Muscle layer of duodenum (tissue), 2 donors: ENCODE measurements around the gene PRRT4.
A peak's percentile ranks its signal among the peaks of the same experiment; 100 is the strongest.

ENCODE experiments used
- H3K27ac ChIP-seq: one replicate; pipeline ENCODE4 v1.7.0; 2013; ENCODE audit warnings: mild to moderate bottlenecking, low read length
- H3K27me3 ChIP-seq: one replicate; pipeline ENCODE4 v1.7.0; 2013; ENCODE audit warnings: low read depth, mild to moderate bottlenecking, control low read depth, low read length
- H3K36me3 ChIP-seq, 2 donors: one replicate each; pipeline ENCODE4 v1.7.0; 2013; ENCODE audit warnings: low read length in 2 of 2, control low read depth in 1 of 2, mild to moderate bottlenecking in 1 of 2; ENCODE audit not compliant: insufficient read depth in 2 of 2, control insufficient read depth in 1 of 2
- H3K4me1 ChIP-seq, 2 donors: one replicate each; pipeline ENCODE4 v1.7.0; 2013; ENCODE audit warnings: low read length in 2 of 2, mild to moderate bottlenecking in 2 of 2, control low read depth in 1 of 2, moderate library complexity in 1 of 2; ENCODE audit not compliant: insufficient read depth in 2 of 2, control insufficient read depth in 1 of 2
- H3K4me3 ChIP-seq, 2 donors: one replicate each; pipeline ENCODE4 v1.7.0; 2013; ENCODE audit warnings: low read length in 2 of 2, low read depth in 1 of 2, mild to moderate bottlenecking in 1 of 2
- H3K9me3 ChIP-seq, 2 donors: one replicate each; pipeline ENCODE4 v1.7.0; 2013; ENCODE audit warnings: low read length in 2 of 2, control low read depth in 1 of 2, mild to moderate bottlenecking in 1 of 2; ENCODE audit not compliant: control insufficient read depth in 1 of 2
- donor health status: healthy.

The PRRT4 gene

DNA sequence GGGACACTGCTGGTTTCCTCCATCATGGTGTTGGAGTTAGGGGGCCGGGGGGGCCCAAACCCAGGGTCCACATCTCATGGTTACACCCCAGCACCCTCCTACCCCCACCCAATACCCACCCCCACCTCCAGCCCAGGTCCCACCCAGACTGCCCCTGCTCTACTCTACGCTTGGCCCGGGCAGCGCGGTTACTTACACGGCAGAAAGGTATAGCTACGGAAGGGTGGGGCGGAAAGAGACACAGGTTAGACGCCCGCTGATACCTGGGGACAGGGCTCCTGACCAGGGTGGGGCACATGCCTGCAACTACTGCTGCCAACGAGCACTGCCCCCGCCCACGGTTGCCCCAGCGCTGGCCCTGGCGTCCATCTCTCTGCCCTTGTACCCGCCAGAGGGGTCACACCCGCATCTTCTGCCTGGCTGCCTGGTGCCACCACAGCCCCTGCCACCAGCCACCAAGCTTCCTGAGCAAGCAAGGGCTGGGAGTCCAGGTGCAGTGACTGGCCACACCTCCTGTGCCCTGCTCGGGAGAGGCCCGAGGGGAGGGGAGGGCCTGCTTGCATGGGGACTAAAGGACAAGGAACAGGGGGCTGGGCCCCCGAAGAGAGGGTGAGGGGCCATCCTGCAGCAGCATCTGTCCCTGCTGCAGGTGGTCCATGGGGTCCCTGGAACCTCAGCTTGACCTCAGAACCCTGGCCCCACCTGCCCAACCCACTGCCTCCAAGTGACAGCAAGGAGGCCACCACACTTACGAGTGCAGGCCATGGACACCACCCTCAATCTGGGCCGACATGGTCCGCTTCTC, 32.2 kb upstream of the PRRT4 start:
- Histone ChIP-seq H3K9me3 (no peaks in the 10 kb centered on the region), H3K27ac (no peak overlapping the region), H3K36me3 (peaks cover 23 to 62% of the 10 kb centered on the region in 2 donors), H3K4me3 (no peak overlapping the region), H3K4me1 (no peaks in the 10 kb centered on the region), H3K27me3 (no peaks in the 10 kb centered on the region)

DNA sequence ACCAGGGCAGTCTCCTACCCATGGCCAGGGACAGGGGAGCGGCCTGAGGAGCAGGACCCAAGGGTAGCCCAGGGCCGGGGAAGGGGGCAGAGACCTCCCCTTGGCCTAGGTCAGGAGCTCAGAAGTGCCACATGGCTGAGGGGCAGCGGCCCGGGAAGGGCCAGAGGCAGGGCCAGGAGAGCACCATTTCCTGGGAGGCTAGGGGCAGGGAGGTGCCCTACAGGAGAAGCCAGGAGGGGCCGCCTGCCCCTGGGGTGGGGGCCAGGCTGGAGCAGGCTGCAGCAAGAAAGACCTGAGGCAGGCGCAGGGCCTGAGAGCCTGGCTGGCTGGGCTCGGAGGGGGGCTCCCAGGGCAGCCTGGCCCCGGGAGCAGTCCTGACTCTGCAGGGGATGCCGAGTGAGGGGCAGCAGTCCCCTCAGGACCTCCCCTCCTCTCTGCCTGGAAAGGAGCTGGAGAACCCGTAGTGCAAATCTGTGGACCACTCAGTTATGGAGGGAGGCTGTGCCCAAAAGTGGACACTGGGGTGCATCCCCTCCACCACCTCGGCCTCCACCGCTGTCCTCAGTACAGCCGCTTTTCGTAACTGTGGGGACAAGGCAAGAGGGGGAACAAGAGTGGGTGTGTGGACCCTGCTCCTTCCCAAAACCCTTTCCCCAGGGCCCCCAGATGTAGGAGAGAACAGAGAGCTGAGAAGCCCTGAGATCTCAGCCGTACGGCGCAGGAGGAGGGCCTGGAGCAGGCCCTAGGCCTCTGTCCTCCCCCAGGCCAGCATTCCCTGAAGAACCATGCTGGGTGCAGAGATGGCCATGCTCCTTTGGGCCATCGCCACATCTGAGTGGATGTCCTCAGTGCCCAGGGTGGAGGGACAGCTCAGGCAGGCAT, 31.2 kb upstream of the PRRT4 start:
- Histone ChIP-seq H3K36me3 (peaks cover 15 to 51% of the 10 kb centered on the region in 2 donors), H3K27me3 (no peaks in the 10 kb centered on the region), H3K27ac (no peak overlapping the region), H3K9me3 (no peaks in the 10 kb centered on the region), H3K4me1 (peaks cover 0 to 2% of the 10 kb centered on the region in 2 donors), H3K4me3 (no peak overlapping the region)

DNA sequence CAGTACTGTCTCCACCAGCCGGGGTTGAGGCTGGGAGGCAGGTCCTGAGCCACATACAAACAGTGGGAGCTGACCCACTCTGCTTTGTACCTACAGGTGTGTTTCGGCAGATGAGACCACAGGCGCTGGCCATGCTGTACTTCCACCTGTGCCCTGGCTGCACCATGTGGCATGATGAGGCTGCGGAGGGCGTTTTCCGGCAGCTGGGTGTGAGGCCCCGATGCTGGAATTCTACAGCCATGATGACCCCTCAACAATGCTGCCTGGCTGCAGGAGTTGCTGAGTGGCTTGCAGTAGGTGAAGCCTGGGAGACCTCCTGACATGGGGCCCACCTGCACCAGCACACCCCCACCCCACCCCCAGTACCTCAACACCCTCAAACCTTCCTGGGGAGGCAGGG, 30.3 kb upstream of the PRRT4 start:
- H3K9me3 ChIP-seq: no peaks in the 10 kb centered on the region
- H3K36me3 ChIP-seq: peaks cover 8 to 43% of the 10 kb centered on the region in 2 donors
- no peak overlapping the region for H3K27ac ChIP-seq
- no peak overlapping the region for H3K4me3 ChIP-seq
- H3K27me3 ChIP-seq: no peaks in the 10 kb centered on the region
- H3K4me1 ChIP-seq: peaks cover 0 to 5% of the 10 kb centered on the region in 2 donors

DNA sequence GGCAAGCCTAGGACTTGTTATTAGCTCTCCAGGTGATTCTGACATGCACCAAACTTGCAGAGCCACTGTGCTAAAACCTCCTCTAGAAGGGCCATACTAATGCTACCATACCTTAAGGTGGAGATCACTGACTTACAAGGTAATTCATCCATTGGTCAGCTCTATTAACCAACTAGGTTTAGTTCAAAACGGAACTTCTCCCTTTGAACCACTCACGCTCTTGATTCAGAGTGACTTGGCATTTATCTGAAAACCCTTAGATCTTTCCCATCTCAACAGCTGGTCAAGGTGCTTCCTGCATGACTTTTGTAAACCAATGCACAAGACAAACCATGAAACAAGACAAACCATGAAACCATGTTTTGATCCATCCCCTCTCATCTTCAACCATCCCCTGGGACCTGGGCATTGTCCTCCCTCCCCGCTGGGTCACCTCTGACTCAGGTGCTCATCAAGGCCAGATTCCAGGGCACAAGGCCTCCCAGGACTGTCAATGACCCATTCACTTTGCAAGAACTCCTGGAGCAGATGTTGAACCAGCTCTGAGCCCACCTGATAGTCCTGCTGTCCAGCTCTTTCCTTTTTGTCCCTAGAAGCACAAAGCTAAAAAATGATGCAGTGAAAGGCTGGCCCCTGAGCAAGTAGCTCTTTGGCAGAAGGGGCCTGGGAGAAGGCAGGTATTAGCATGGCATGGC, 29.5 kb upstream of the PRRT4 start:
- no peak overlapping the region for H3K4me3 ChIP-seq
- H3K27me3 ChIP-seq: no peaks in the 10 kb centered on the region
- no peak overlapping the region for H3K27ac ChIP-seq
- peaks cover 0 to 5% of the 10 kb centered on the region in 2 donors for H3K4me1 ChIP-seq
- peaks cover 2 to 35% of the 10 kb centered on the region in 2 donors for H3K36me3 ChIP-seq
- H3K9me3 ChIP-seq: no peaks in the 10 kb centered on the region

DNA sequence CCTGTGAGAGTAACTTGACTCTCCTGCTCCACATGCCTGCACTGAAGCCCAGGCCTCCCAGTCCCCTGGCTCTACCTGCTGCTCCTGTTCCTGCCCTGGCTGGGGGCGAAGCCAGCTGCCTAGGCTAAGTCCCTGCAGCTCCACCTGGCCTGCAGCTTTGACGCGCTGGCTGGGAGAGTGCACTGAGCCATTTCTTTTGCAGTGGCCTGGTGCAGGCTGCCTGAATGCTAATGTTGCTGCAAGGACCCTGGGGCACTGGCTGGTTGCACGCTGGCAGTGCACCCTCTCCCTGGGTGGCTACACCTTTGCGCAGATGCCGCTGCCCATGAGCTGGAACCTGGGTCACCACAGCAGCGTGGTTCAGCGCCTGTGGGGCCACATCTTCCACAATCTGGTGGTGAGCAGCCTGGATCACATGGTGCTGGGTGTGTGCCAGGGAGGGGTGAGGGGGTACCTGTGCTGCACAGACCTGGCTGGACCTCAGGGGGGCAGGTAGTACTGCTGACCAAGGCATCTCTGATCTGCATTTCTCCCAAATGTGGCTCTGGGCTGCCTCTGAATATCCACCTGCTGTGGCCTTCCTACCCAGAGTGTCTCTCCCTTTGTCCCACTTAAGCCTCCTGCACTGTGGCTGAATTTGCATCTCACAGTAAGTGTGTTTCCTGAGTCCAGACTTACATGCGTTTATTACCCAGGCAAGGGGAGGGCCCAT, 28.3 kb upstream of the PRRT4 start:
- Histone ChIP-seq H3K4me1 (peaks cover 0 to 5% of the 10 kb centered on the region in 2 donors), H3K27ac (no peak overlapping the region), H3K9me3 (no peaks in the 10 kb centered on the region), H3K4me3 (no peak overlapping the region), H3K27me3 (no peaks in the 10 kb centered on the region), H3K36me3 (peaks cover 0 to 22% of the 10 kb centered on the region in 2 donors)

DNA sequence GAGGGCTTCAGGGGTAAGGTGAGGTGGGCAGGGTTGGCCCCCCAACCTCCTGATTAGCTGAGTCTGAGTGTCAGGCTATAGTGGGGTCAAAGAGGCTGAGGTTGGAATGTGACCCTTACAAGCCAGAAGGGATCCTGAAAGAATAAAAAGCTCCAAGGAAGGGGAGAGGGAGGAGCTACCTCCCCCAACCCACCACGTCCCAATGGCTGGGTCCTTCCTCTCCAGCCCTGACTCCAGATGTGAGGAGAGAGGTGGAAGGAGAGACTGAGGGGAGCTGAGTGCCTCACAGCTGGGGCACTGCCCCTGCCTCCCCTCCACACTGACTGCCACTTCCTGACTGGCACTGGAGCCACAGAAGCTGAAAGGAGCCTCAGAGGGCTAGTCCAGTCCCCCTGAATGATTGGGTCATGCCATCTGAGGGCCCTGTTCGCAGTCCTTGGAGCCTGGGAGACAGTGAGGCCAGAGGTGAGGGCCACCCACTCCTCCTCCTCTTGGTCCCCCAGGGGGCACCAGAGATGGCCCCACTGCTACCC, 27.7 kb upstream of the PRRT4 start:
- Histone ChIP-seq H3K27me3 (no peaks in the 10 kb centered on the region), H3K27ac (no peak overlapping the region), H3K9me3 (no peaks in the 10 kb centered on the region), H3K36me3 (peaks cover 0 to 16% of the 10 kb centered on the region in 2 donors), H3K4me1 (peaks cover 0 to 5% of the 10 kb centered on the region in 2 donors), H3K4me3 (no peak overlapping the region)

DNA sequence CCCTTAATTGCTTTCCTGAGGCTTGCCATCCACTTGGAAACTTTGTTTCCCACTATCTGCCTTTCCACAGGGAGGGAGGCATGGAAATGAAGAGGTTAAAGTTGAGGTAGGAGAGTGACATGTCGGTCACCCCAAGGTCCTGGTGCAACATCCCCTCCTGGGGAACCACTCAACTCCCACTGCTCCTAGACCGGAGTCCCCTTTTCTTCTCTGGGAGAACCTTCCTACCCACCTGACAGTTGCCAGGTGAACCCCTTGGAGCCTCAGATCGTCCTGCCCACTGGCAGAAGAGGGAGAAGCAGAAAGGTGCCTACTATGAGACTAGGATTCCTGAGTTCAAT, 26.6 kb upstream of the PRRT4 start:
- Histone ChIP-seq H3K4me1 (peaks cover 0 to 5% of the 10 kb centered on the region in 2 donors), H3K27ac (no peak overlapping the region), H3K9me3 (no peaks in the 10 kb centered on the region), H3K36me3 (peaks cover 0 to 8% of the 10 kb centered on the region in 2 donors), H3K27me3 (no peaks in the 10 kb centered on the region), H3K4me3 (no peak overlapping the region)

DNA sequence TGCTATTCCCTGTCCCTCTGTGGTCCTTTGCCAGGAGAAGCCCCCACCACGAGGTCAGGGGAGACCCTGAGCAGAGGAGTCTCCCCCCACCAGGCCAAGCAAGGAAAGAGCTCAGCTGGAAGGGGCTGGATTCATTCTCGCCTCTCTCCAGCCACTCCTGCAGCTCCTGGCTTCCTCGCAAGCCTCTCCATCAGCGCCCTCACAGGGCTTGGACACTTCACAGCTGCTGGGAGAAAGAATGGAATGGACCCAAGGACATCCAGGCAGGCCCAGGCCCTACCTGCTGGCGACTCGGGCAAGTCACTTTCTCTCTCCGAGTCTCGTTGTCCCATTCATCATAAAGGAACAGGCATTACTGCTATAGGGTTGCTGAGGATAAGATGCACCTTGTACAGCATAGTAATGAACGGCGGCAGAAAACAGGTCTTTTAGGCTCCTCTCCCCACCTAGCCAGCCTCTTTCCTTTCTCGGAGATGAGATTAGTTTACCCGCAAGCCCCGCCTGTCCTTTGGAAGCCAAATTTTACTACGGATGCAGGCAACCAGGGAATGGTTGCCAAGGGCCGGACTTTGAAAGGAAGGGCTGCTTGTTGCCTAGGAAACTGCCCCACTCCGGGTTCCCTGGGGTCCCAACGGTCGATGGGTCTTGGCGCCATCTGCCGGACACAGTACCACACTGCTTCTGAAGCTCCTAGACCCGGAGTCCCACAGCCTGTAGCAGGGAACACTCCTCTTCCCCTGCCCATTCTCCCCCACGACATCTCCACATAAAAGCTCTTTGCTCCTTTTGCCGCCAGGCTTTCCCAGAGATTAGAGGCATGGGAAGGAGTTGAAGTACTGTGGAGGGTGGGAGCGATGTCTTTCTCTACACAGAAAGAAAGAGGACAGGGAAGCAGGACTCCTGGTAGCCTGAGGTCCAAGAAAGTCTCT, 26.0 kb upstream of the PRRT4 start:
- no peaks in the 10 kb centered on the region for H3K9me3 ChIP-seq
- H3K4me3 ChIP-seq: peak overlapping the region in 1 of 2 donors; percentile 21
- peaks cover 0 to 3% of the 10 kb centered on the region in 2 donors for H3K36me3 ChIP-seq
- no peaks in the 10 kb centered on the region for H3K27me3 ChIP-seq
- H3K27ac ChIP-seq: no peak overlapping the region
- H3K4me1 ChIP-seq: peaks cover 0 to 5% of the 10 kb centered on the region in 2 donors

DNA sequence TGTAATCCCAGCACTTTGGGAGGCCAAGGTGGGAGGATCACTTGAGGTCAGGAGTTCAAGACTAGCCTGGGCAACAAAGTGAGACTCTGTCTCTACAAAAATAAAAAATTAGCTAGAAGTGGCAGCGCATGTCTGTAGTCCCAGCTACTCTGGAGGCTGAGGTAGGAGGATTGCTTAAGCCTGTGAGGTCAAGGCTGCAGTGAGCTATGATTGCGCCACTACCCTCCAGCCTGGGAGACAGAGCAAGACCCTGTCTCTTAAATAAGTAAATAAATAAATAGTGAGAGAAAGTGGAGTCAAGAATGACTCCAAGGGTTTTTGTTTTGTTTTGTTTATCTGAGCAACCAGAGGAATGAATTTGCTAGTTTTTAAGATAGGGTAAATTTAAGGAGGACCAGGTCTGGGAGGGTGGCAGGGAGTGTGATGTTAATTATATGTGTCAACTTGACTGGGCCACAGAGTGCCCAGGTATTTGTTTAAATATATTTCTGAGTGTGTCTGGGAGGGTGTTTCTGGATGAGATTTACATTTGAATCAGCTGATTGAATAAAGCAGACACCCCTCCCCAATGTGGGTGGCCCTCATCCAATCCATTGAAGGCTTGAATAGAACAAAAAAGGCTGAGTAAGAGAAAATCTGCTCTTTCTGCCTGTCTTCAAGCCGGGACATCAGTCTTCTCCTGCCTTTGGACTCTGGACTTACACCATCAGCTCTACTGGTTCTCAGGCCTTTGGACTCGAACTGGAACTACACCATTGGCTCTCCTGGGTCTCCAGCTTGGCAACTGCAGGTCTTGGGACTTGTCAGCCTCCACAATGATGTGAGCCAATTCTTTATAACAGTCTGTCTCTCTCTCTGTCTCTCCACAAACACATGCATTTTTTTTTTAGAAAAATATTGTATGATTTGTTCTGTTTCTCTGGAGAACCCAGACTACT, 24.8 kb upstream of the PRRT4 start:
- no peaks in the 10 kb centered on the region for H3K9me3 ChIP-seq
- no peak overlapping the region for H3K27ac ChIP-seq
- no peak overlapping the region for H3K4me3 ChIP-seq
- H3K36me3 ChIP-seq: no peaks in the 10 kb centered on the region
- H3K27me3 ChIP-seq: no peaks in the 10 kb centered on the region
- peaks cover 0 to 5% of the 10 kb centered on the region in 2 donors for H3K4me1 ChIP-seq
